ENCODE measurements around the gene RAET1G. TPM values are rescaled to one million over a fixed set of nuclear protein-coding genes. Genes with fewer than 3 reads are reported as not detected.

RAET1G gene
- polyA plus RNA-seq, 1 donor from 2014 or later, result not detected

- H3K36me3 Mint-ChIP-seq, result peaks cover 1% of the 10 kb centered on the region
- no peak overlapping the region for H3K4me3 Mint-ChIP-seq
- peaks cover 0 to 3% (median 0%) of the 10 kb centered on the region in 3 donors for H3K9me3 Mint-ChIP-seq
- peaks cover 3 to 4% (median 4%) of the 10 kb centered on the region in 3 donors for H3K4me1 Mint-ChIP-seq
- peaks cover 10% of the 10 kb centered on the region for H3K27me3 Mint-ChIP-seq
- H3K27ac Mint-ChIP-seq, result no peak overlapping the region
Observed at GRCh38 chr6:149869275-149869892, 53.5 kb downstream of the RAET1G start.

GRCh38 chr6:149867876-149868640, 54.9 kb downstream of the RAET1G start:
- no peak overlapping the region for H3K27ac Mint-ChIP-seq
- peaks cover 0 to 3% (median 0%) of the 10 kb centered on the region in 3 donors for H3K9me3 Mint-ChIP-seq
- peaks cover 3 to 4% (median 4%) of the 10 kb centered on the region in 3 donors for H3K4me1 Mint-ChIP-seq
- peaks cover 1% of the 10 kb centered on the region for H3K36me3 Mint-ChIP-seq
- peaks cover 6% of the 10 kb centered on the region for H3K27me3 Mint-ChIP-seq
- peak overlapping the region in 1 of 4 donors; percentile 34 for H3K4me3 Mint-ChIP-seq

Other genes with a start within 250 kb of the RAET1G start
- gene LATS1, start 205.0 kb downstream of the RAET1G start, polyA plus RNA-seq, result 12.4 TPM
- 5.0 TPM for gene NUP43, start 176.6 kb downstream of the RAET1G start, polyA plus RNA-seq
- 116 TPM for gene PCMT1, start 173.4 kb downstream of the RAET1G start, polyA plus RNA-seq
- gene LRP11, start 58.8 kb downstream of the RAET1G start, polyA plus RNA-seq, result 1.7 TPM
- gene RAET1E, start 25.0 kb downstream of the RAET1G start, polyA plus RNA-seq, result not detected
- gene ULBP2, start 18.9 kb upstream of the RAET1G start, polyA plus RNA-seq, result 0.33 TPM
- not detected for gene ULBP1, start 40.8 kb upstream of the RAET1G start, polyA plus RNA-seq
- not detected for gene RAET1L, start 102.4 kb upstream of the RAET1G start, polyA plus RNA-seq
- 1.1 TPM for gene ULBP3, start 146.0 kb upstream of the RAET1G start, polyA plus RNA-seq
- gene PPP1R14C, start 219.9 kb upstream of the RAET1G start, polyA plus RNA-seq, result not detected